GM18858 (cell line): ENCODE data around the gene SGTA.

Source experiments
- ATAC-seq: cut with Tn5 transposase; IDR thresholded peaks from one replicate; pipeline ENCODE4 v1.9.1; 2021; ENCODE audit not compliant: unreplicated experiment

Gene SGTA

GRCh38 chr19:2756921-2757881 is 25.9 kb downstream of the SGTA start:
- no peak for ATAC-seq

- no peak for ATAC-seq
These were observed 26.6 kb downstream of the SGTA start for GRCh38 chr19:2756477-2756876.

- ATAC-seq = no peak
These were observed 27.3 kb downstream of the SGTA start for GRCh38 chr19:2755811-2756210.

- no peak for ATAC-seq
These were observed 27.7 kb downstream of the SGTA start for GRCh38 chr19:2755448-2755705.

GRCh38 chr19:2754659-2755447 is 28.2 kb downstream of the SGTA start:
- ATAC-seq = no peak

GRCh38 chr19:2751438-2751830 is 31.6 kb downstream of the SGTA start:
- no peak for ATAC-seq

GRCh38 chr19:2750808-2751437 is 32.1 kb downstream of the SGTA start:
- no peak for ATAC-seq

GRCh38 chr19:2747349-2747748 is 35.7 kb downstream of the SGTA start:
- ATAC-seq = no peak

GRCh38 chr19:2744113-2744512 is 39.0 kb downstream of the SGTA start:
- ATAC-seq = no peak

GRCh38 chr19:2743099-2743498 is 40.0 kb downstream of the SGTA start:
- ATAC-seq = no peak

GRCh38 chr19:2740314-2740656 is 42.8 kb downstream of the SGTA start:
- no peak for ATAC-seq

GRCh38 chr19:2739602-2740313 is 43.3 kb downstream of the SGTA start, which contains the start of gene SLC39A3:
TSS of gene SLC39A3 (minus strand) at chr19:2740017. CDS start at chr19:2737257, 2,760 bp downstream.
- ATAC-seq = peak; percentile 78

- no peak for ATAC-seq
These were observed 46.4 kb downstream of the SGTA start for GRCh38 chr19:2736550-2737190.

GRCh38 chr19:2735374-2735773 is 47.7 kb downstream of the SGTA start:
- no peak for ATAC-seq

- no peak for ATAC-seq
These were observed 48.3 kb downstream of the SGTA start for GRCh38 chr19:2734589-2735288.

GRCh38 chr19:2733930-2734588 is 49.0 kb downstream of the SGTA start:
- ATAC-seq = no peak

GRCh38 chr19:2732883-2733282 is 50.2 kb downstream of the SGTA start:
- no peak for ATAC-seq

- no peak for ATAC-seq
These were observed 50.8 kb downstream of the SGTA start for GRCh38 chr19:2732157-2732725.
